Measurements from ENCODE around the gene EDARADD. TPM values are rescaled to one million over a fixed set of nuclear protein-coding genes. Genes with fewer than 3 reads are reported as not detected.
A peak's percentile ranks its signal among the peaks of the same experiment; 100 is the strongest.

The EDARADD gene
- total RNA-seq, 1 donor from 2014 or later: 12.3 TPM

DNA sequence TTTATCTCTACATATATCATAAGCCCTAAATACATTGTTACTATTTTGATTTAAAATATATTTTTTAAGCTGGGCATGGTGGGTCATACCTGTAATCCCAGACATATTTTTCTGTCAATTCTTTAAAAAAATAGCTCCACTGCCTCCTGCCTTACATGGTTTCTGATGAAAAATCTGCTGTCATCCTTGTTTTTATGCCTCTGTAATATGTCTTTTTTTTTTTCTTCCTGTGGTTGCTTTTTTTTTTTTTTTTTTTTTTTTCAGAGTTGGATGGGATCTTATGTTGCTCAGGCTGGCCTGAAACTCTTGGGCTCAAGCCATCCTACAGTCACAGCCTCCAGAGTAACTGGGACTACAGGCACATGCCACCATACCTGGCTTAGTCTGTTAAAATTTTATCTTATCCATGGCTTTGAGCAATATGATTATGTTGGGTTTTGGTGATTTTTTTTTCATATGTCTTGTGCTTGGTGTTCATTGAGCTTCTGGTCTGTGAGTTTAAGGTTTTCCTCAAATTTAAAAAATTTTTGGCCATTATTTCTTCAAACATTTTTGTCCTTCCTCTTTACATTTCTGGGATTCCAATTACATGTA is 12.4 kb upstream of the EDARADD start:
- Mint-ChIP-seq H3K27ac (no peak overlapping the region), H3K4me3 (ENCODE audit: low read depth) (no peak overlapping the region), H3K27me3 (no peaks in the 10 kb centered on the region), H3K36me3 (ENCODE audit: insufficient read depth) (no peaks in the 10 kb centered on the region), H3K4me1 (ENCODE audit: low read depth) (peaks cover 4% of the 10 kb centered on the region), H3K9me3 (ENCODE audit: low read depth) (peaks cover 14% of the 10 kb centered on the region)
- DNase-seq (ENCODE audit: low spot score, unreplicated experiment): no peak
- TF ChIP-seq, protein P1, sequence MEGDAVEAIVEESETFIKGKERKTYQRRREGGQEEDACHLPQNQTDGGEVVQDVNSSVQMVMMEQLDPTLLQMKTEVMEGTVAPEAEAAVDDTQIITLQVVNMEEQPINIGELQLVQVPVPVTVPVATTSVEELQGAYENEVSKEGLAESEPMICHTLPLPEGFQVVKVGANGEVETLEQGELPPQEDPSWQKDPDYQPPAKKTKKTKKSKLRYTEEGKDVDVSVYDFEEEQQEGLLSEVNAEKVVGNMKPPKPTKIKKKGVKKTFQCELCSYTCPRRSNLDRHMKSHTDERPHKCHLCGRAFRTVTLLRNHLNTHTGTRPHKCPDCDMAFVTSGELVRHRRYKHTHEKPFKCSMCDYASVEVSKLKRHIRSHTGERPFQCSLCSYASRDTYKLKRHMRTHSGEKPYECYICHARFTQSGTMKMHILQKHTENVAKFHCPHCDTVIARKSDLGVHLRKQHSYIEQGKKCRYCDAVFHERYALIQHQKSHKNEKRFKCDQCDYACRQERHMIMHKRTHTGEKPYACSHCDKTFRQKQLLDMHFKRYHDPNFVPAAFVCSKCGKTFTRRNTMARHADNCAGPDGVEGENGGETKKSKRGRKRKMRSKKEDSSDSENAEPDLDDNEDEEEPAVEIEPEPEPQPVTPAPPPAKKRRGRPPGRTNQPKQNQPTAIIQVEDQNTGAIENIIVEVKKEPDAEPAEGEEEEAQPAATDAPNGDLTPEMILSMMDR (IDR thresholded peaks at IDR 0.05; ENCODE audit: unreplicated experiment): no peak

DNA sequence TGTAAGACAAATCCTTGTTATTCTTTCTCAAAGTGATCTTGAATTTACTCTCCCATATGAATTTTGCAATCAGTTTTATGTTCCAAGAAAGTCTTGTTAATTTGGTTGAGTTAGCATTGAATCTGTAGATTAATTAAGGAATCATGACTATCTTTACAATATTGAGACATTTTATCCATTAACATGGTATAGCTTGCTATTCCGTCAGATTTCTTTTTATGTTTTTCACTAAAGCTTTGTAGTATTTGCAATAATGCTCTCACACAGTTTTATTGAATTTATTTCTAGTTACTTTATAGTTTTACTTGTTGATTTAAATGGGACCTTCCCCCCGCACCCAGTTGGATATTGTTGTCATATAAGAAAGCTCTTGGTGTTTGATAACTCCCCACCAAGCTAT is 5.8 kb upstream of the EDARADD start:
- no peak for DNase-seq (ENCODE audit: low spot score, unreplicated experiment)
- peaks cover 8% of the 10 kb centered on the region for H3K9me3 Mint-ChIP-seq (ENCODE audit: low read depth)
- peaks cover 12% of the 10 kb centered on the region for H3K4me1 Mint-ChIP-seq (ENCODE audit: low read depth)
- TF ChIP-seq, protein P1 (IDR thresholded peaks at IDR 0.05; ENCODE audit: unreplicated experiment): no peak
- peaks cover 4% of the 10 kb centered on the region for H3K27me3 Mint-ChIP-seq
- no peak overlapping the region for H3K27ac Mint-ChIP-seq
- peaks cover 6% of the 10 kb centered on the region for H3K36me3 Mint-ChIP-seq (ENCODE audit: insufficient read depth)
- H3K4me3 Mint-ChIP-seq (ENCODE audit: low read depth): no peak overlapping the region

DNA sequence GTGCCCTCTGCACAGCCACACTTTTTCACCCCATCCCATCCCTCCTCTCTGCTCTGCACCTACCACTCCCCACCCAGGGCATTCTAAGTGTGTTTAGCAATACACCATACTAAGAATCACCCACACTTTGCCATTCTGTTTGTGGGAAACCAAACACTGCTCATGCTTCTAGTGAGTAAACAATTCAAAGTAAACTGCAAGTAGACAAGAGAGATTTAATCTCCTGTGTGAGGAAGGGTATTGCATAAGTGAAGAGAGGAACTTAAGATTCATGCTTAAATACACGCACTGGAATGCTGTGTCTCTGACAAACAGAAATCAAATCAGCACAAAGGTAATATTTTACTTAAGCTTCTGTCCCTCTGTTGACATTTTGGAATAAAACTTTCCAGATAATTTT is 4.8 kb upstream of the EDARADD start:
- H3K27ac Mint-ChIP-seq: peak overlapping the region; percentile 80
- TF ChIP-seq, protein P1 (IDR thresholded peaks at IDR 0.05; ENCODE audit: unreplicated experiment): no peak
- peaks cover 12% of the 10 kb centered on the region for H3K4me1 Mint-ChIP-seq (ENCODE audit: low read depth)
- H3K9me3 Mint-ChIP-seq (ENCODE audit: low read depth): peaks cover 8% of the 10 kb centered on the region
- no peak for DNase-seq (ENCODE audit: low spot score, unreplicated experiment)
- no peak overlapping the region for H3K4me3 Mint-ChIP-seq (ENCODE audit: low read depth)
- peaks cover 6% of the 10 kb centered on the region for H3K36me3 Mint-ChIP-seq (ENCODE audit: insufficient read depth)
- H3K27me3 Mint-ChIP-seq: peaks cover 7% of the 10 kb centered on the region

DNA sequence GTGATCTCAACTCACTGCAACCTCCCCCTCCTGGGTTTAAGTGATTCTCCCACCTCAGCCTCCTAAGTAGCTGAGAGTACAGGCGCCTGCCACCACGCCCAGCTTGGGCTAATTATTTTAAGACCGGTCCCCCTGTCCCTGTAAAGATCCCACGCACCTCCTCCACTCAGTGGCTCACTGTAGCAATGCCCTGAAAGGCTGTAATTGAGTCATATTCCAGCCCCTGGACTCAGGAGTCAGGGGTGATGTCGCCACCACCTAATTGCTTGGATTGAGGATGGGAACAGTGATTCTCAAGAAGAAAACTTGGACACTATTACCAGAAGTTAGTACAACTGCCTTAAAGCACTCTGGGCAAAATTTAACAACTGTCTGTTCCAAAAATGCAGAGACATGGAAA is 3.1 kb upstream of the EDARADD start:
- peaks cover 7% of the 10 kb centered on the region for H3K27me3 Mint-ChIP-seq
- H3K4me1 Mint-ChIP-seq (ENCODE audit: low read depth): peaks cover 12% of the 10 kb centered on the region
- TF ChIP-seq, protein P1 (IDR thresholded peaks at IDR 0.05; ENCODE audit: unreplicated experiment): no peak
- no peak overlapping the region for H3K4me3 Mint-ChIP-seq (ENCODE audit: low read depth)
- no peak for DNase-seq (ENCODE audit: low spot score, unreplicated experiment)
- H3K9me3 Mint-ChIP-seq (ENCODE audit: low read depth): peaks cover 8% of the 10 kb centered on the region
- H3K27ac Mint-ChIP-seq: no peak overlapping the region
- peaks cover 6% of the 10 kb centered on the region for H3K36me3 Mint-ChIP-seq (ENCODE audit: insufficient read depth)

DNA sequence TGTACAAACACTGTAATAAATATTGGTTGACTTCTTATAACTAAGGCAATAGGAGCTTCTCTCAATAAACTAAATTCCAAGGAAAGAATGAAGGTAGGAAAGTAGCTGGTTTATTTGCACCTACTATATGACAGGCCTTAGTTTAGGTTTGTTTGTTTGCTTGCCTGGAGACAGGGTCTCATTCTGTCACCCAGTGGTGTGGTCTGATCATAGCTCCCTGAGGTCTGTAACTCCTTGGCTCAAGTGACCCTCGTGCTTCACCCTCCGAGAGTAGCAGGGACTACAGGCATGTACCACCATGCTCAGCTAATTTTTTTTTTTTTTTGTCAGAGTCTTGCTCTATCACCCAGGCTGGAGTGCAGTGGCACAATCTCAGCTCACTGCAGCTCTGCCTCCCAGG is 1.9 kb upstream of the EDARADD start:
- Mint-ChIP-seq H3K9me3 (ENCODE audit: low read depth) (peaks cover 8% of the 10 kb centered on the region), H3K27ac (no peak overlapping the region), H3K36me3 (ENCODE audit: insufficient read depth) (peaks cover 6% of the 10 kb centered on the region), H3K4me3 (ENCODE audit: low read depth) (no peak overlapping the region), H3K4me1 (ENCODE audit: low read depth) (peaks cover 16% of the 10 kb centered on the region), H3K27me3 (peaks cover 10% of the 10 kb centered on the region)
- TF ChIP-seq, protein P1 (IDR thresholded peaks at IDR 0.05; ENCODE audit: unreplicated experiment): no peak
- DNase-seq (ENCODE audit: low spot score, unreplicated experiment): no peak
